SK-N-SH (cell line): ENCODE measurements around the gene AGK. TPM values are rescaled to one million over a fixed set of nuclear protein-coding genes. Genes with fewer than 3 reads are reported as not detected.

Experiments used
- CTCF ChIA-PET: fragments of 300-600, 350-600 bp; formaldehyde crosslinking; extraction: SDS; loops from one replicate; lab custom pipeline; 2021; lab: Yijun Ruan, JAX
- POLR2A ChIA-PET: fragments of 350-600 bp; sonication (Branson Sonifier 250); formaldehyde crosslinking; extraction: SDS; loops from one replicate; lab custom pipeline; 2020; ENCODE audit warnings: antibody characterized with exemption, inconsistent platforms; lab: Yijun Ruan, JAX
- DNase-seq: peaks from one replicate; pipeline ENCODE4 v3.0.0; 2012
- H2AFZ ChIP-seq: fragments of 200-600 bp; sonication (generic); 2 replicates; pipeline ENCODE4 v1.8.1; 2016; ENCODE audit warnings: antibody characterized with exemption, mild to moderate bottlenecking, low read depth
- H3F3A ChIP-seq: fragments of 200-600 bp; sonication (generic); replicated peaks from 2 replicates; pipeline ENCODE3; 2016; ENCODE audit warnings: antibody characterized with exemption, mild to moderate bottlenecking; ENCODE audit not compliant: insufficient read depth
- H3K27ac ChIP-seq, 2 experiments: fragments of 200-500 bp in 1 of 2; fragments of 200-600 bp in 1 of 2; sonication (Bioruptor generic) in 1 of 2; sonication (generic), shearing (Covaris generic) in 1 of 2; 2 replicates each; pipeline versions ENCODE4 v1.5.1 to v1.6.1; 2014 to 2016; ENCODE audit warnings: low read depth in 2 of 2, inconsistent platforms in 1 of 2, low read length in 1 of 2, mild to moderate bottlenecking in 1 of 2, mixed read lengths in 1 of 2
- H3K27me3 ChIP-seq: fragments of 200-600 bp; sonication (generic), shearing (Covaris generic); 2 replicates; pipeline ENCODE4 v1.6.1; 2016; ENCODE audit warnings: mixed run types; ENCODE audit not compliant: insufficient read depth
- H3K36me3 ChIP-seq, 2 experiments: fragments of 200-500 bp in 1 of 2; fragments of 200-600 bp in 1 of 2; sonication (Bioruptor generic) in 1 of 2; sonication (generic) in 1 of 2; replicated peaks in 1 of 2; 2 replicates each; pipeline versions ENCODE3 to v1.5.1; 2014 to 2016; ENCODE audit warnings: low read length in 1 of 2, mild to moderate bottlenecking in 1 of 2; ENCODE audit not compliant: insufficient read depth in 2 of 2, control insufficient read depth in 1 of 2
- H3K4me1 ChIP-seq, 2 experiments: fragments of 200-500 bp in 1 of 2; fragments of 200-600 bp in 1 of 2; sonication (Bioruptor generic) in 1 of 2; sonication (generic), shearing (Covaris generic) in 1 of 2; 2 replicates each; pipeline versions ENCODE4 v1.5.1 to v1.6.1; 2014 to 2016; ENCODE audit warnings: low read depth in 1 of 2, low read length in 1 of 2, mixed run types in 1 of 2; ENCODE audit not compliant: insufficient read depth in 2 of 2, control insufficient read depth in 1 of 2
- H3K4me2 ChIP-seq: fragments of 200-600 bp; sonication (generic), shearing (Covaris generic); 2 replicates; pipeline ENCODE4 v1.6.1; 2017; ENCODE audit warnings: mixed run types
- H3K4me3 ChIP-seq, 2 experiments: fragments of 200-500 bp in 1 of 2; fragments of 200-600 bp in 1 of 2; sonication (Bioruptor generic) in 1 of 2; sonication (generic), shearing (Covaris generic) in 1 of 2; 2 replicates each; pipeline versions ENCODE4 v1.5.1 to v1.8.1; 2014 to 2016; ENCODE audit warnings: low read depth in 2 of 2, inconsistent platforms in 1 of 2, low read length in 1 of 2, mild to moderate bottlenecking in 1 of 2, mixed read lengths in 1 of 2, moderate library complexity in 1 of 2
- H3K79me2 ChIP-seq: fragments of 200-600 bp; sonication (generic); 2 replicates; pipeline ENCODE4 v1.8.1; 2017; ENCODE audit warnings: mild to moderate bottlenecking; ENCODE audit not compliant: insufficient read depth
- H3K9ac ChIP-seq: fragments of 200-600 bp; sonication (generic); 2 replicates; pipeline ENCODE4 v1.6.1; 2017; ENCODE audit warnings: mixed run types
- H3K9me2 ChIP-seq: fragments of 200-600 bp; sonication (generic); 2 replicates; pipeline ENCODE4 v1.6.1; 2017; ENCODE audit warnings: mixed run types
- H3K9me3 ChIP-seq: fragments of 200-600 bp; sonication (generic); 2 replicates; pipeline ENCODE4 v1.6.1; 2017; ENCODE audit warnings: mixed run types, mild to moderate bottlenecking, moderate library complexity
- H4K20me1 ChIP-seq: fragments of 200-600 bp; sonication (generic); 2 replicates; pipeline ENCODE4 v1.6.1; 2017; ENCODE audit warnings: mild to moderate bottlenecking, mixed run types; ENCODE audit not compliant: insufficient read depth
- ELF1 ChIP-seq: IDR thresholded peaks from 2 replicates; pipeline ENCODE4 v1.4.0; 2012
- EZH2phosphoT487 ChIP-seq: fragments of 200-600 bp; sonication (generic); IDR thresholded peaks from 2 replicates; pipeline ENCODE4 v1.6.1; 2017; ENCODE audit warnings: low read depth, mixed run types, mild to moderate bottlenecking, antibody characterized with exemption, moderate library complexity, borderline replicate concordance
- FOSL2 ChIP-seq: IDR thresholded peaks from 2 replicates; pipeline ENCODE4 v1.4.0; 2012; ENCODE audit warnings: low read depth, mild to moderate bottlenecking, moderate library complexity, borderline replicate concordance
- FOXJ3 ChIP-seq: sonication (generic); formaldehyde crosslinking; IDR thresholded peaks from 2 replicates; pipeline ENCODE4 v1.5.1; 2020; ENCODE audit warnings: mild to moderate bottlenecking, missing genetic modification reagents
- GABPA ChIP-seq: IDR thresholded peaks from 2 replicates; pipeline ENCODE4 v1.4.0; 2012; ENCODE audit warnings: low read depth, mild to moderate bottlenecking
- GATA2 ChIP-seq: sonication (generic); formaldehyde crosslinking; IDR thresholded peaks from 2 replicates; pipeline ENCODE4 v1.5.0; 2020; ENCODE audit warnings: mild to moderate bottlenecking, missing genetic modification reagents
- NFIC ChIP-seq: IDR thresholded peaks from 2 replicates; pipeline ENCODE4 v1.4.0; 2012; ENCODE audit warnings: borderline replicate concordance
- NRF1 ChIP-seq: IDR thresholded peaks from 2 replicates; pipeline ENCODE4 v1.6.1; 2012; ENCODE audit warnings: low read depth, mild to moderate bottlenecking, low read length
- RAD21 ChIP-seq: IDR thresholded peaks from 2 replicates; pipeline ENCODE4 v1.6.1; 2012; ENCODE audit warnings: mild to moderate bottlenecking, low read length
- SIN3A ChIP-seq: IDR thresholded peaks from 2 replicates; pipeline ENCODE4 v1.6.1; 2012; ENCODE audit warnings: low read depth, mild to moderate bottlenecking, low read length, moderate library complexity, borderline replicate concordance
- SMC3 ChIP-seq: IDR thresholded peaks from 2 replicates; pipeline ENCODE4 v1.6.1; 2012; ENCODE audit warnings: low read depth, low read length, improper control_type of control experiment
- TAF1 ChIP-seq: IDR thresholded peaks from 2 replicates; pipeline ENCODE4 v1.6.1; 2012; ENCODE audit warnings: low read depth, mild to moderate bottlenecking, low read length, moderate library complexity, borderline replicate concordance
- TCF12 ChIP-seq: IDR thresholded peaks from 2 replicates; pipeline ENCODE4 v1.4.0; 2012
- WGBS: methylation state at CpG from one replicate; pipeline ENCODE4 v1.1.6; 2017; ENCODE audit warnings: low lambda C conversion rate; 5-methylcytosine and 5-hydroxymethylcytosine counted together
- polyA plus RNA-seq, 3 experiments: library from polyadenylated mRNA; depleted of rRNA; stranded (reverse); fragments of >200 nt; gene quantifications; 2 replicates each; pipeline ENCODE4 v1.2.3, GENCODE V29; 2012
- TF ChIP-seq, protein P1 (sequence below): fragments of 150-350 bp; IDR thresholded peaks from 2 replicates; pipeline ENCODE4 v1.6.1; 2017; ENCODE audit warnings: antibody characterized with exemption, low read length, low read depth, borderline replicate concordance
- TF ChIP-seq, protein P2 (sequence below): IDR thresholded peaks from 2 replicates; pipeline ENCODE4; 2012
- TF ChIP-seq, protein P3 (sequence below): IDR thresholded peaks from 2 replicates; pipeline ENCODE4 v1.6.1; 2012; ENCODE audit warnings: mild to moderate bottlenecking, low read depth, low read length, moderate library complexity
- TF ChIP-seq, protein P4 (sequence below): fragments of 200-600 bp; sonication (generic); IDR thresholded peaks from 2 replicates; pipeline ENCODE4 v1.6.1; 2017; ENCODE audit warnings: antibody characterized with exemption, mild to moderate bottlenecking, moderate library complexity
- TF ChIP-seq, protein P5 (sequence below): IDR thresholded peaks from 2 replicates; pipeline ENCODE4 v1.4.0; 2012; ENCODE audit warnings: low read depth, borderline replicate concordance
- TF ChIP-seq, protein P6 (sequence below): IDR thresholded peaks from 2 replicates; pipeline ENCODE4 v1.4.0; 2012; ENCODE audit warnings: low read depth

AGK gene
- polyA plus RNA-seq, 1 of the 3 experiments (the other 2 are of a cell fraction), result 45.7 TPM

DNA sequence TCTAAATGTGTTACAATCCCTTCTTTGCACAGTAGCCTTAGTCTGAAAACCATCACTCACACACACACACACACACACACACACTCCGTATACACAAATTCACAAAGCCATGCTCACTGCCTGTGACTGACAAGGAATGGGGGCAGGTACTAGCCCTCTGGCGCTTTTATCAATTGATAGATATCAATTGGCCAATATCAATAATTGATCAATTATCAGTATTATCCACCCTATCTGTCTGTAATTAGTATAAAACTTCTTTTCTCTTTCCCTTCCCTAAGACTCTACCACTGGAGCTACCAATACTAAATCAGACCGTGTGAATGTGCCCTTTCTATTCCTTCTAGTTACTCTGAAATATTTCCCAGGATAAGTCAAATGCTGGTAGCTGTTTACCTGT lies 148.7 kb downstream of the AGK start:
- Histone ChIP-seq H3K79me2 (peaks cover 58% of the 10 kb centered on the region), H3K4me1 (peaks cover 16 to 21% of the 10 kb centered on the region in 2 experiments; a peak in 3 of 4 replicates), H3K9me2 (no peaks in the 10 kb centered on the region), H3K4me2 (peak overlapping the region; percentile 76; the same call in 1 of the 2 replicates), H3K4me3 (no peak overlapping the region), H3F3A (peaks cover 5% of the 10 kb centered on the region), H3K9ac (no peak overlapping the region), H4K20me1 (peaks cover 34% of the 10 kb centered on the region), H3K9me3 (no peaks in the 10 kb centered on the region), H3K27me3 (no peaks in the 10 kb centered on the region), H2AFZ (no peak overlapping the region), H3K27ac (no peak overlapping the region), H3K36me3 (no peaks in the 10 kb centered on the region)
- ChIA-PET CTCF (interaction anchor here (0.9 to 4.2 kb wide), 2 partner anchors 38 to 46 kb away, joined by 3 to 25 read pairs; partner anchors contain the start of gene SSBP1), POLR2A (no interaction called here)
- 90% methylated on average over 3 of the region's 3 CpGs for WGBS
- DNase-seq, result no peak
- TF ChIP-seq FOXJ3 (CRISPR knock-in tag), result no peak
- TF ChIP-seq GABPA, result no peak
- no peak for TF ChIP-seq GATA2 (CRISPR knock-in tag)
- TF ChIP-seq FOSL2, result no peak
- TF ChIP-seq, protein P1, sequence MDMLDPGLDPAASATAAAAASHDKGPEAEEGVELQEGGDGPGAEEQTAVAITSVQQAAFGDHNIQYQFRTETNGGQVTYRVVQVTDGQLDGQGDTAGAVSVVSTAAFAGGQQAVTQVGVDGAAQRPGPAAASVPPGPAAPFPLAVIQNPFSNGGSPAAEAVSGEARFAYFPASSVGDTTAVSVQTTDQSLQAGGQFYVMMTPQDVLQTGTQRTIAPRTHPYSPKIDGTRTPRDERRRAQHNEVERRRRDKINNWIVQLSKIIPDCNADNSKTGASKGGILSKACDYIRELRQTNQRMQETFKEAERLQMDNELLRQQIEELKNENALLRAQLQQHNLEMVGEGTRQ, result no peak
- TF ChIP-seq, protein P2, sequence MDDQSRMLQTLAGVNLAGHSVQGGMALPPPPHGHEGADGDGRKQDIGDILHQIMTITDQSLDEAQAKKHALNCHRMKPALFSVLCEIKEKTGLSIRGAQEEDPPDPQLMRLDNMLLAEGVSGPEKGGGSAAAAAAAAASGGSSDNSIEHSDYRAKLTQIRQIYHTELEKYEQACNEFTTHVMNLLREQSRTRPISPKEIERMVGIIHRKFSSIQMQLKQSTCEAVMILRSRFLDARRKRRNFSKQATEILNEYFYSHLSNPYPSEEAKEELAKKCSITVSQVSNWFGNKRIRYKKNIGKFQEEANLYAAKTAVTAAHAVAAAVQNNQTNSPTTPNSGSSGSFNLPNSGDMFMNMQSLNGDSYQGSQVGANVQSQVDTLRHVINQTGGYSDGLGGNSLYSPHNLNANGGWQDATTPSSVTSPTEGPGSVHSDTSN, result no peak
- TF ChIP-seq, protein P3, sequence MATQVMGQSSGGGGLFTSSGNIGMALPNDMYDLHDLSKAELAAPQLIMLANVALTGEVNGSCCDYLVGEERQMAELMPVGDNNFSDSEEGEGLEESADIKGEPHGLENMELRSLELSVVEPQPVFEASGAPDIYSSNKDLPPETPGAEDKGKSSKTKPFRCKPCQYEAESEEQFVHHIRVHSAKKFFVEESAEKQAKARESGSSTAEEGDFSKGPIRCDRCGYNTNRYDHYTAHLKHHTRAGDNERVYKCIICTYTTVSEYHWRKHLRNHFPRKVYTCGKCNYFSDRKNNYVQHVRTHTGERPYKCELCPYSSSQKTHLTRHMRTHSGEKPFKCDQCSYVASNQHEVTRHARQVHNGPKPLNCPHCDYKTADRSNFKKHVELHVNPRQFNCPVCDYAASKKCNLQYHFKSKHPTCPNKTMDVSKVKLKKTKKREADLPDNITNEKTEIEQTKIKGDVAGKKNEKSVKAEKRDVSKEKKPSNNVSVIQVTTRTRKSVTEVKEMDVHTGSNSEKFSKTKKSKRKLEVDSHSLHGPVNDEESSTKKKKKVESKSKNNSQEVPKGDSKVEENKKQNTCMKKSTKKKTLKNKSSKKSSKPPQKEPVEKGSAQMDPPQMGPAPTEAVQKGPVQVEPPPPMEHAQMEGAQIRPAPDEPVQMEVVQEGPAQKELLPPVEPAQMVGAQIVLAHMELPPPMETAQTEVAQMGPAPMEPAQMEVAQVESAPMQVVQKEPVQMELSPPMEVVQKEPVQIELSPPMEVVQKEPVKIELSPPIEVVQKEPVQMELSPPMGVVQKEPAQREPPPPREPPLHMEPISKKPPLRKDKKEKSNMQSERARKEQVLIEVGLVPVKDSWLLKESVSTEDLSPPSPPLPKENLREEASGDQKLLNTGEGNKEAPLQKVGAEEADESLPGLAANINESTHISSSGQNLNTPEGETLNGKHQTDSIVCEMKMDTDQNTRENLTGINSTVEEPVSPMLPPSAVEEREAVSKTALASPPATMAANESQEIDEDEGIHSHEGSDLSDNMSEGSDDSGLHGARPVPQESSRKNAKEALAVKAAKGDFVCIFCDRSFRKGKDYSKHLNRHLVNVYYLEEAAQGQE, result no peak
- no peak for TF ChIP-seq NFIC
- no peak for TF ChIP-seq RAD21
- no peak for TF ChIP-seq TAF1
- TF ChIP-seq SIN3A, result no peak
- TF ChIP-seq SMC3, result no peak
- TF ChIP-seq, protein P4, sequence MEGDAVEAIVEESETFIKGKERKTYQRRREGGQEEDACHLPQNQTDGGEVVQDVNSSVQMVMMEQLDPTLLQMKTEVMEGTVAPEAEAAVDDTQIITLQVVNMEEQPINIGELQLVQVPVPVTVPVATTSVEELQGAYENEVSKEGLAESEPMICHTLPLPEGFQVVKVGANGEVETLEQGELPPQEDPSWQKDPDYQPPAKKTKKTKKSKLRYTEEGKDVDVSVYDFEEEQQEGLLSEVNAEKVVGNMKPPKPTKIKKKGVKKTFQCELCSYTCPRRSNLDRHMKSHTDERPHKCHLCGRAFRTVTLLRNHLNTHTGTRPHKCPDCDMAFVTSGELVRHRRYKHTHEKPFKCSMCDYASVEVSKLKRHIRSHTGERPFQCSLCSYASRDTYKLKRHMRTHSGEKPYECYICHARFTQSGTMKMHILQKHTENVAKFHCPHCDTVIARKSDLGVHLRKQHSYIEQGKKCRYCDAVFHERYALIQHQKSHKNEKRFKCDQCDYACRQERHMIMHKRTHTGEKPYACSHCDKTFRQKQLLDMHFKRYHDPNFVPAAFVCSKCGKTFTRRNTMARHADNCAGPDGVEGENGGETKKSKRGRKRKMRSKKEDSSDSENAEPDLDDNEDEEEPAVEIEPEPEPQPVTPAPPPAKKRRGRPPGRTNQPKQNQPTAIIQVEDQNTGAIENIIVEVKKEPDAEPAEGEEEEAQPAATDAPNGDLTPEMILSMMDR, result no peak
- TF ChIP-seq, protein P5, sequence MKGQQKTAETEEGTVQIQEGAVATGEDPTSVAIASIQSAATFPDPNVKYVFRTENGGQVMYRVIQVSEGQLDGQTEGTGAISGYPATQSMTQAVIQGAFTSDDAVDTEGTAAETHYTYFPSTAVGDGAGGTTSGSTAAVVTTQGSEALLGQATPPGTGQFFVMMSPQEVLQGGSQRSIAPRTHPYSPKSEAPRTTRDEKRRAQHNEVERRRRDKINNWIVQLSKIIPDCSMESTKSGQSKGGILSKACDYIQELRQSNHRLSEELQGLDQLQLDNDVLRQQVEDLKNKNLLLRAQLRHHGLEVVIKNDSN, result no peak
- TF ChIP-seq, protein P6, sequence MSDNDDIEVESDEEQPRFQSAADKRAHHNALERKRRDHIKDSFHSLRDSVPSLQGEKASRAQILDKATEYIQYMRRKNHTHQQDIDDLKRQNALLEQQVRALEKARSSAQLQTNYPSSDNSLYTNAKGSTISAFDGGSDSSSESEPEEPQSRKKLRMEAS, result no peak
- TF ChIP-seq NRF1, result no peak
- TF ChIP-seq TCF12, result no peak
- TF ChIP-seq EZH2phosphoT487, result no peak
- no peak for TF ChIP-seq ELF1
